ENCODE results near the gene MKRN1. TPM values are rescaled to one million over a fixed set of nuclear protein-coding genes. Genes with fewer than 3 reads are reported as not detected.
A peak's percentile ranks its signal among the peaks of the same experiment; 100 is the strongest.

MKRN1 gene, protein sequence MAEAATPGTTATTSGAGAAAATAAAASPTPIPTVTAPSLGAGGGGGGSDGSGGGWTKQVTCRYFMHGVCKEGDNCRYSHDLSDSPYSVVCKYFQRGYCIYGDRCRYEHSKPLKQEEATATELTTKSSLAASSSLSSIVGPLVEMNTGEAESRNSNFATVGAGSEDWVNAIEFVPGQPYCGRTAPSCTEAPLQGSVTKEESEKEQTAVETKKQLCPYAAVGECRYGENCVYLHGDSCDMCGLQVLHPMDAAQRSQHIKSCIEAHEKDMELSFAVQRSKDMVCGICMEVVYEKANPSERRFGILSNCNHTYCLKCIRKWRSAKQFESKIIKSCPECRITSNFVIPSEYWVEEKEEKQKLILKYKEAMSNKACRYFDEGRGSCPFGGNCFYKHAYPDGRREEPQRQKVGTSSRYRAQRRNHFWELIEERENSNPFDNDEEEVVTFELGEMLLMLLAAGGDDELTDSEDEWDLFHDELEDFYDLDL
- 10 to 100 TPM; 51.5 to 53.9 TPM for total RNA-seq

DNA sequence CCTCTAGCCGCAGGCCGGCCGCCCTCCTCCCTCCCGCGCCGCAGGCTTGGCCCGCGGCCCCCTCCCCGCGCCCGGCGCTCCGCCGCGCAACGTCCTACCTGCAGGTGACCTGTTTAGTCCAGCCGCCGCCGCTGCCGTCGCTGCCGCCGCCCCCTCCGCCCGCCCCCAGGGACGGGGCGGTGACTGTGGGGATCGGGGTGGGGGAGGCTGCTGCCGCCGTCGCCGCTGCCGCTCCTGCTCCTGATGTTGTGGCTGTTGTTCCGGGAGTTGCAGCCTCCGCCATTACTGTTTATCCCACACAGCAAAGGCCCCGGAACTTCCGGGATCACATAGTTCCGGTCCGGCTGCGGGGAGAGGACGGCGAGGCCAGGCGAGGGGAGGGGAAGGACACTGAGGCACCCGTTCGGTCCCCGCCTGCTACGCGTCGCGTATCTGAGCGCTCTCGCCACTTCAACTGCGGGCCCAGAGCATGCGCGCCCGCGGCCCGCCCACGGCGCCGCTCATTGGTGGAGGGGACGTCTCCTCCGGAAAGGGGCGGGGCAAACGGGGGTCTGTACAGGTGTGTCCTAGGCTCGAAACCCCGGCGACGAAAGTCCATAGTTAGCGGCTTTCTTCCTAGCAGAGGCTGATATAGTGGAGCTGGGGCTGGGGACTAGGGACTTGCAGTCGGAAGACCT lies at the start of gene MKRN1:
TSS of gene MKRN1 (minus strand) at position 444 of the 677 bp plus-strand sequence. CDS start at position 283, 161 bp downstream.
- CTCF ChIA-PET: interaction anchor here (0.7 to 4.6 kb wide), 2 partner anchors 14 to 84 kb away, joined by 3 to 33 read pairs; no protein-coding TSS in a partner anchor
- H3K9me3 Mint-ChIP-seq (ENCODE audit: insufficient read depth): no peaks in the 10 kb centered on the region
- ATAC-seq (peak; percentile 93), DNase-seq (peak; percentile 93)
- POLR2A ChIA-PET: interaction anchor here (0.8 to 1.5 kb wide), 5 partner anchors 62 to 249 kb away, joined by 3 to 5 read pairs (median 3); partner anchors contain the start of gene RAB19
- H3K4me1 Mint-ChIP-seq (ENCODE audit: low read depth): peaks cover 32% of the 10 kb centered on the region
- peak within 1 kb of the TSS; percentile 98 for H3K4me3 Mint-ChIP-seq
- peaks cover 2% of the 10 kb centered on the region for H3K36me3 Mint-ChIP-seq (ENCODE audit: low read depth)
- H3K27me3 Mint-ChIP-seq (ENCODE audit: low read depth): peaks cover 10% of the 10 kb centered on the region
- H3K27ac Mint-ChIP-seq: peak within 1 kb of the TSS; percentile 98

GRCh38 chr7:140526787-140527664 lies 47.7 kb upstream of the MKRN1 start:
- H3K36me3 Mint-ChIP-seq (ENCODE audit: low read depth): no peaks in the 10 kb centered on the region
- no peak for DNase-seq
- H3K9me3 Mint-ChIP-seq (ENCODE audit: insufficient read depth): no peaks in the 10 kb centered on the region
- H3K4me3 Mint-ChIP-seq: no peak overlapping the region
- ATAC-seq: no peak
- no peak overlapping the region for H3K27ac Mint-ChIP-seq
- CTCF ChIA-PET: no interaction called here
- H3K4me1 Mint-ChIP-seq (ENCODE audit: low read depth): peaks cover 7% of the 10 kb centered on the region
- peaks cover 6% of the 10 kb centered on the region for H3K27me3 Mint-ChIP-seq (ENCODE audit: low read depth)
- POLR2A ChIA-PET: no interaction called here

DNA sequence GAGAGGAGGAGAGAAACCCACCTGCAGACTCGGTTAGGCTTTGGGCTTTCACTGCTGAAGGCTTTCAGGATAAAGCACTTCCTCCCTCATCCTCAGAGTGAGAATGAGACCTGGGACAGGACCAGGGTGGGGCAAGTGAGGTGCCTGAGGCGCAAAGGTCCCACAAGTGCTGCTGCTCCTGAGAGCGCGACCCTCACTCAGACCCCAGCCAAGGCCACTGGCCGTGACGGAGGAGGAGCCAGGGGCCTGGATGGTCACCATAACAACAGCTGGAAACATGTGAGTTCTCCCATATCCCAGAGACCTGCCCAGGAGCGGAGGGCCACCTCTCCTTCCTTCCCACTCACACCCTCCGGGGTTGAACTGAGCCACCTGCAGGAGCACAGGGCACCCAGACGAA lies 46.9 kb upstream of the MKRN1 start:
- H3K27ac Mint-ChIP-seq: no peak overlapping the region
- DNase-seq: no peak
- ATAC-seq: no peak
- peaks cover 4% of the 10 kb centered on the region for H3K27me3 Mint-ChIP-seq (ENCODE audit: low read depth)
- H3K4me3 Mint-ChIP-seq: no peak overlapping the region
- ChIA-PET CTCF (no interaction called here), POLR2A (no interaction called here)
- H3K9me3 Mint-ChIP-seq (ENCODE audit: insufficient read depth): no peaks in the 10 kb centered on the region
- no peaks in the 10 kb centered on the region for H3K36me3 Mint-ChIP-seq (ENCODE audit: low read depth)
- H3K4me1 Mint-ChIP-seq (ENCODE audit: low read depth): peaks cover 7% of the 10 kb centered on the region

GRCh38 chr7:140525743-140526142 lies 46.4 kb upstream of the MKRN1 start:
- CTCF ChIA-PET: no interaction called here
- POLR2A ChIA-PET: no interaction called here
- no peak overlapping the region for H3K27ac Mint-ChIP-seq
- no peak overlapping the region for H3K4me3 Mint-ChIP-seq
- no peaks in the 10 kb centered on the region for H3K36me3 Mint-ChIP-seq (ENCODE audit: low read depth)
- peaks cover 4% of the 10 kb centered on the region for H3K27me3 Mint-ChIP-seq (ENCODE audit: low read depth)
- peaks cover 7% of the 10 kb centered on the region for H3K4me1 Mint-ChIP-seq (ENCODE audit: low read depth)
- ATAC-seq: peak; percentile 44
- H3K9me3 Mint-ChIP-seq (ENCODE audit: insufficient read depth): no peaks in the 10 kb centered on the region
- DNase-seq: peak; percentile 21

DNA sequence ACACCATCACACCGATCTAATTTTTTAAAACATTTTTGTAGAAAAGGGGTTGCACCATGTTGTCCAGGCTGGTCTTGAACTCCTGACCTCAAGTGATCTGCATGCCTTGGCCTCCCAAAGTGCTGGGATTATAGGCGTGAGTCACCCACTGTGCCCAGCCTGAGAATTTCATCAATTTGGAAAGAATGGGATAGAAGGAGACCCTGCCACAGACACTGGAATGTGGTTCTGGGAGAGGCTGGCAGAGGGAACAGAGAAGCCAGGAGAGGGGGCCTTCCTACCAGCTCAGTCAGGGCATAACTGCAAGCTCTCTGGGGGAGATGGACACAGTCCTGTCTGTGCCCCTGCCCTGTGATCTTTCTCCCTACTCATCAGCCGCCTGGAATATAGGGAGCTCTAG lies 42.1 kb upstream of the MKRN1 start:
- Mint-ChIP-seq H3K36me3 (ENCODE audit: low read depth) (no peaks in the 10 kb centered on the region), H3K4me3 (no peak overlapping the region), H3K9me3 (ENCODE audit: insufficient read depth) (no peaks in the 10 kb centered on the region), H3K27ac (no peak overlapping the region), H3K4me1 (ENCODE audit: low read depth) (peaks cover 12% of the 10 kb centered on the region), H3K27me3 (ENCODE audit: low read depth) (no peaks in the 10 kb centered on the region)
- DNase-seq (no peak), ATAC-seq (no peak)
- ChIA-PET CTCF (no interaction called here), POLR2A (no interaction called here)

- POLR2A ChIA-PET: no interaction called here
- ATAC-seq: no peak
- Mint-ChIP-seq H3K36me3 (ENCODE audit: low read depth) (no peaks in the 10 kb centered on the region), H3K27ac (no peak overlapping the region), H3K4me3 (no peak overlapping the region), H3K27me3 (ENCODE audit: low read depth) (no peaks in the 10 kb centered on the region), H3K9me3 (ENCODE audit: insufficient read depth) (no peaks in the 10 kb centered on the region), H3K4me1 (ENCODE audit: low read depth) (peaks cover 4% of the 10 kb centered on the region)
- DNase-seq: no peak
- CTCF ChIA-PET: interaction anchor here (0.9 to 2.0 kb wide), 3 partner anchors 18 to 135 kb away, joined by 3 to 5 read pairs (median 4); no protein-coding TSS in a partner anchor
These were observed 39.7 kb upstream of the MKRN1 start for GRCh38 chr7:140519007-140519399.

DNA sequence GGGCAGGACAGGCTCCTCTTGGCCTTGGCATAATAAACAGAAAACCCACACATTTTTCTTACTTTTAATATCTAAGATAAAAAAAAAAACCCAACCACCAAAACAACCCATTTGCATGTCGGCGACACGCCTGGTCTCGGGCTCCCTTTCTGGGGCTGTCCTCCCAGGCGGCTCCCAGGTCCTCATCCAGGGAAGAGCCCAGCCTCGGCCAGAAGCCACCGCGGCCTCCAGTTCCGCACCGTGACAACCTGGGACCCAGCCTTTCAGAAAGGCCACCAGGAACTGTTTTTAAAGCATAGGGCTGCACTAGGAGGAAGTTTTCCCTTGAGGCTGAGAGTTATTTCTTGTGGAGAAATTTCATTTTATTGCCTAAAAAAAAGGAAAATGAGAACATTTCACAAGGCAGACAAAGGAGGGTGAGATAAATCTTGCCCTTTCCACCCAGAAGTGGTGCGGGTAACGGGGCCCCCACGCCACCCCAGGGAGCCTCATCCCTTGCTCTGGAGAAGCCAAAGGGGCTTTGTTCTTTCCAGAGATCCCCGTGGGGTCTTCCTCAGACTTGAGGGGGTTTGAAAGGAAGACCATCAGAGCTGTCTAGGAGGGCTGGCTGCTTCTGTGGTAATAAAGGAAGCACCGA lies 39.2 kb upstream of the MKRN1 start:
- Mint-ChIP-seq H3K4me3 (no peak overlapping the region), H3K36me3 (ENCODE audit: low read depth) (no peaks in the 10 kb centered on the region), H3K27ac (no peak overlapping the region), H3K27me3 (ENCODE audit: low read depth) (no peaks in the 10 kb centered on the region), H3K9me3 (ENCODE audit: insufficient read depth) (no peaks in the 10 kb centered on the region), H3K4me1 (ENCODE audit: low read depth) (peaks cover 4% of the 10 kb centered on the region)
- CTCF ChIA-PET: interaction anchor here (0.8 to 2.8 kb wide), 7 partner anchors 16 to 493 kb away, joined by 3 to 11 read pairs (median 5); no protein-coding TSS in a partner anchor
- DNase-seq (no peak), ATAC-seq (no peak)
- POLR2A ChIA-PET: no interaction called here

DNA sequence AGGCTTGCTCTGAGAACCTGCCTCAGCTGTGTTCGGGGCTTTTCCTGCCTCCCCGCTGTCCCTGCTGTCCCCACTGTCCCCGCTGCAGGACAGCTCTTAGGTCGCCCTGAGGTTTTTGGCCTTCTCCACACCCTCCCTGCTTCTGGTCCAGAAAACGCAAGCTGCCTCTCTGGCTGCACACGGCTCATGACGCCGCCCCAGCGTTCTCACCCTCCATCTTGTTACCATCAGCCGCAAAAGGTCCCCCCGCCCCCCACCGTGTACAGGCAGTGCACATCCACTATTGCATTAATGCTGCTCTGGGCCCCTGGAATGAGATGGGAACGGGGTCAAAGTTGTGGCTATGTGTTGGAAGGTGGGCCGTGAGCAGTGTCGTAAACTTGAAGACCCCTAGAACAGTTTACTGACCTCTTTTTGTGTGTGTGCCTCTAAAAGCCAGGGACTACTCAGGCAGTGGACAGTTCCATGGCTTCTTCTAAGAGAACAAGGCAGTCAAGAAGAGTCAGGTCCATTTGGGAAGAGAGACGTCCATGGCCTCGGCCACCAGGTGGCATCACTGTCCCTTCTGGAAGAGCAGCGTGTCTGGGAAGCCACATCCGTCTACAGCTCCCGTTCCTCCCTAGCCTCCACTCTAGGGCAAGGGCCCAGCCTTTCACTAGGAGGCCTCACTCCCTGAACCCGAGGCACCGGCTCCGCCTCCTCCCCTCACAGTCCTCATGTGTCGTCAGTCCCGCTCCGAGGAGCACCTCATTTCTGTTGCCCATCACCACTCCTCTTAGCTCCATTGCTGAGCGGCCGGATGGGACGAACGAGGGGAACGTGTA lies 38.5 kb upstream of the MKRN1 start:
- ATAC-seq: peak; percentile 86
- H3K9me3 Mint-ChIP-seq (ENCODE audit: insufficient read depth): no peaks in the 10 kb centered on the region
- no peak overlapping the region for H3K27ac Mint-ChIP-seq
- ChIA-PET POLR2A (no interaction called here), CTCF (interaction anchor here (0.8 to 2.8 kb wide), 6 partner anchors 17 to 494 kb away, joined by 3 to 11 read pairs (median 4); no protein-coding TSS in a partner anchor)
- H3K36me3 Mint-ChIP-seq (ENCODE audit: low read depth): no peaks in the 10 kb centered on the region
- no peak overlapping the region for H3K4me3 Mint-ChIP-seq
- H3K4me1 Mint-ChIP-seq (ENCODE audit: low read depth): peaks cover 4% of the 10 kb centered on the region
- peak; percentile 73 for DNase-seq
- H3K27me3 Mint-ChIP-seq (ENCODE audit: low read depth): no peaks in the 10 kb centered on the region

- no peaks in the 10 kb centered on the region for H3K9me3 Mint-ChIP-seq (ENCODE audit: insufficient read depth)
- no peak overlapping the region for H3K27ac Mint-ChIP-seq
- no peak overlapping the region for H3K4me3 Mint-ChIP-seq
- H3K4me1 Mint-ChIP-seq (ENCODE audit: low read depth): no peaks in the 10 kb centered on the region
- DNase-seq (no peak), ATAC-seq (no peak)
- ChIA-PET CTCF (no interaction called here), POLR2A (no interaction called here)
- H3K27me3 Mint-ChIP-seq (ENCODE audit: low read depth): no peaks in the 10 kb centered on the region
- H3K36me3 Mint-ChIP-seq (ENCODE audit: low read depth): no peaks in the 10 kb centered on the region
These were observed 33.2 kb upstream of the MKRN1 start for GRCh38 chr7:140512317-140513000.

DNA sequence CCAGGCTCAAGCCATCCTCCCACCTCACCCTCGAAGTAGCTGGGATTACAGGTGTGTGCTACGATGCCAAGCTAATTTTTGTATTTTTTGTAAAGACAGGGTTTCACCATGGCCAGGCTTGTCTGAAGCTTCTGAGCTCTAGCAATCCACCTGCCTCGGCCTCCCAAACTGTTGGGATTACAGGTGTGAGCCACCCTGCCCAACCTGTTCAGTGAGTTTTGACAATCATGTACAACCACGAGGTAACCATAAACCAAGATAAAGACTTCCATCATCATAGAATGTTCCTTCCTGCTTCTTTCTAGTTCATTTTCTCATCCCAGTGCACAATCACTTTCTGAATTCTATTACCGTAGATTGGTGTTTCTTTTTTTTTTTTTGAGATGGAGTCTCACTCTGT lies 30.5 kb upstream of the MKRN1 start:
- POLR2A ChIA-PET: no interaction called here
- H3K36me3 Mint-ChIP-seq (ENCODE audit: low read depth): no peaks in the 10 kb centered on the region
- CTCF ChIA-PET: no interaction called here
- no peaks in the 10 kb centered on the region for H3K4me1 Mint-ChIP-seq (ENCODE audit: low read depth)
- H3K9me3 Mint-ChIP-seq (ENCODE audit: insufficient read depth): no peaks in the 10 kb centered on the region
- H3K4me3 Mint-ChIP-seq: no peak overlapping the region
- ATAC-seq (no peak), DNase-seq (no peak)
- no peaks in the 10 kb centered on the region for H3K27me3 Mint-ChIP-seq (ENCODE audit: low read depth)
- no peak overlapping the region for H3K27ac Mint-ChIP-seq
